B cell (primary cell): Measurements from ENCODE around the gene MICAL3. TPM values are rescaled to one million over a fixed set of nuclear protein-coding genes. Genes with fewer than 3 reads are reported as not detected.

Source experiments
- ATAC-seq: fragments of 200-7000 bp; cut with Tn5 transposase; one replicate; pipeline ENCODE4 v1.10.0; 2021; ENCODE audit warnings: low read depth, mild to moderate bottlenecking, moderate number of reproducible peaks, moderate library complexity
- CTCF ChIA-PET: fragments of 350-600 bp; sonication (Branson Sonifier 250); formaldehyde crosslinking; loops from one replicate; lab custom pipeline; 2021; ENCODE audit warnings: antibody characterized with exemption, inconsistent platforms; lab: Charles Lee
- POLR2A ChIA-PET: fragments of 350-600 bp; sonication (Branson Sonifier 250); formaldehyde crosslinking; loops from one replicate; lab custom pipeline; 2021; ENCODE audit warnings: antibody characterized with exemption; lab: Charles Lee
- DNase-seq: peaks from one replicate; pipeline ENCODE4 v3.0.0; 2013
- H2AFZ ChIP-seq: 2 replicates; pipeline ENCODE4 v1.6.1; 2012; ENCODE audit warnings: mild to moderate bottlenecking, low read depth, low read length; ENCODE audit not compliant: insufficient read depth, poor library complexity, severe bottlenecking
- H3K27ac ChIP-seq, 2 donors: 1 replicate in 1 of 2; 2 replicates in 1 of 2; pipeline ENCODE4 v1.5.1; 2012 to 2013; ENCODE audit warnings: low read length in 2 of 2, mild to moderate bottlenecking in 2 of 2, moderate library complexity in 1 of 2
- H3K27me3 ChIP-seq, 4 experiments: fragments of 200-600 bp in 1 of 4; sonication (generic) in 1 of 4; replicated peaks in 1 of 4; 1 replicate in 2 of 4; 2 replicates in 2 of 4; pipeline versions ENCODE4 v1.6.1 to v1.7.0; 2013 to 2016; ENCODE audit warnings: low read length in 3 of 4, mild to moderate bottlenecking in 2 of 4, mixed read lengths in 1 of 4, moderate library complexity in 1 of 4; ENCODE audit not compliant: insufficient read depth in 4 of 4, control insufficient read depth in 3 of 4; ENCODE audit errors: control extremely low read depth in 1 of 4
- H3K36me3 ChIP-seq, 2 experiments: replicated peaks in 1 of 2; 1 replicate in 1 of 2; 2 replicates in 1 of 2; pipeline versions ENCODE4 v1.6.1 to v1.7.1; 2013; ENCODE audit warnings: low read length in 1 of 2; ENCODE audit not compliant: insufficient read depth in 2 of 2, control insufficient read depth in 1 of 2; ENCODE audit errors: control extremely low read depth in 1 of 2, extremely low read depth in 1 of 2
- H3K4me1 ChIP-seq, 2 donors: fragments of 200-600 bp in 1 of 2; sonication (generic) in 1 of 2; 1 replicate in 1 of 2; 2 replicates in 1 of 2; pipeline versions ENCODE4 v1.5.1 to v1.6.1; 2013 to 2017; ENCODE audit warnings: low read length in 2 of 2; ENCODE audit not compliant: control insufficient read depth in 2 of 2, insufficient read depth in 2 of 2
- H3K4me2 ChIP-seq: replicated peaks from 2 replicates; pipeline ENCODE3; 2012; ENCODE audit warnings: mild to moderate bottlenecking, low read depth, low read length; ENCODE audit not compliant: poor library complexity, severe bottlenecking
- H3K4me3 ChIP-seq, 5 experiments: fragments of 200-600 bp in 1 of 5; sonication (generic) in 1 of 5; 1 replicate in 3 of 5; 2 replicates in 2 of 5; pipeline versions ENCODE4 v1.5.1 to v1.7.0; 2011 to 2016; ENCODE audit warnings: low read length in 4 of 5, mild to moderate bottlenecking in 4 of 5, low read depth in 2 of 5, control low read depth in 1 of 5, moderate library complexity in 1 of 5; ENCODE audit not compliant: insufficient read depth in 1 of 5; ENCODE audit errors: control extremely low read depth in 1 of 5, extremely low read depth in 1 of 5
- H3K79me2 ChIP-seq: fragments of 200-600 bp; sonication (generic); one replicate; pipeline ENCODE4 v1.6.0; 2016; ENCODE audit warnings: low read length; ENCODE audit not compliant: control insufficient read depth, insufficient read depth
- H3K9ac ChIP-seq: fragments of 200-600 bp; sonication (generic); 2 replicates; pipeline ENCODE4 v1.6.1; 2017; ENCODE audit warnings: mild to moderate bottlenecking, low read length, moderate library complexity
- H3K9me3 ChIP-seq, 3 donors: one replicate each; pipeline versions ENCODE4 v1.6.1 to v1.7.1; 2013; ENCODE audit warnings: low read length in 2 of 3; ENCODE audit not compliant: control insufficient read depth in 2 of 3, insufficient read depth in 1 of 3; ENCODE audit errors: control extremely low read depth in 1 of 3
- H4K20me1 ChIP-seq: 2 replicates; pipeline ENCODE4 v1.6.0; 2012; ENCODE audit warnings: mild to moderate bottlenecking, low read length; ENCODE audit not compliant: insufficient read depth, control insufficient read depth, poor library complexity, severe bottlenecking
- H3K27ac Mint-ChIP-seq: one replicate; pipeline ENCODE4 v1.8.0; 2021; ENCODE audit warnings: mixed read lengths
- H3K27me3 Mint-ChIP-seq: one replicate; pipeline ENCODE4 v1.8.0; 2021; ENCODE audit warnings: mixed read lengths
- H3K4me1 Mint-ChIP-seq: one replicate; pipeline ENCODE4 v1.8.0; 2021; ENCODE audit warnings: mixed read lengths
- H3K4me3 Mint-ChIP-seq: one replicate; pipeline ENCODE4 v1.8.0; 2021; ENCODE audit warnings: mixed read lengths
- H3K9me3 Mint-ChIP-seq: one replicate; pipeline ENCODE4 v1.8.0; 2022; ENCODE audit warnings: mixed read lengths; ENCODE audit not compliant: insufficient read depth
- EZH2 ChIP-seq: IDR thresholded peaks from 2 replicates; pipeline ENCODE4 v1.6.1; 2012; ENCODE audit warnings: borderline replicate concordance, low read depth, mild to moderate bottlenecking, moderate library complexity, low read length; ENCODE audit not compliant: insufficient read depth, poor library complexity, severe bottlenecking
- WGBS: methylation state at CpG from one replicate; pipeline ENCODE4 v1.1.5; 2013; ENCODE audit warnings: missing lambda C conversion rate; ENCODE audit not compliant: insufficient coverage; 5-methylcytosine and 5-hydroxymethylcytosine counted together
- intact Hi-C: fragments of 100-400 bp; cut with micrococcal nuclease; formaldehyde crosslinking; loops from one replicate; pipeline ENCODE4 v1.10.0; 2022
- polyA plus RNA-seq: library from polyadenylated mRNA; depleted of rRNA; stranded (reverse); fragments of >200 nt; gene quantifications from 2 replicates; pipeline ENCODE4 v1.2.3, GENCODE V29; 2012
- total RNA-seq, 2 donors: library from RNA; stranded (reverse); fragments of 120-200 nt in 1 of 2; gene quantifications; 1 replicate in 1 of 2; 2 replicates in 1 of 2; pipeline versions ENCODE4 v1.2.3 to v1.2.4, GENCODE V29; 2013 to 2022
- TF ChIP-seq, protein P1 (sequence below): fragments of 200-600 bp; IDR thresholded peaks from one replicate; pipeline ENCODE4 v1.8.0; 2022; ENCODE audit warnings: antibody characterized with exemption, mild to moderate bottlenecking

Gene MICAL3
- total and polyA plus RNA-seq, 2 donors (not counting 1 experiment from before 2014, with no cell fraction given): 50.5 to 253 TPM

- no peak overlapping the region for H2AFZ ChIP-seq
- H3K4me2 ChIP-seq: no peak overlapping the region
- H3K9me3 ChIP-seq: no peaks in the 10 kb centered on the region
- H3K36me3 ChIP-seq: peaks cover 3 to 71% of the 10 kb centered on the region in 2 experiments
- no peaks in the 10 kb centered on the region for H3K27me3 ChIP-seq
- Mint-ChIP-seq H3K4me1 (peaks cover 27% of the 10 kb centered on the region), H3K27ac (no peak overlapping the region), H3K4me3 (no peak overlapping the region), H3K27me3 (no peaks in the 10 kb centered on the region), H3K9me3 (no peaks in the 10 kb centered on the region)
- no peak overlapping the region for H3K27ac ChIP-seq
- ChIA-PET CTCF (interaction anchor here (2.9 kb wide), 1 partner anchor 171 kb away, joined by 9 read pairs; no protein-coding TSS in a partner anchor), POLR2A (no interaction called here)
- no peak for TF ChIP-seq EZH2
- TF ChIP-seq, protein P1, sequence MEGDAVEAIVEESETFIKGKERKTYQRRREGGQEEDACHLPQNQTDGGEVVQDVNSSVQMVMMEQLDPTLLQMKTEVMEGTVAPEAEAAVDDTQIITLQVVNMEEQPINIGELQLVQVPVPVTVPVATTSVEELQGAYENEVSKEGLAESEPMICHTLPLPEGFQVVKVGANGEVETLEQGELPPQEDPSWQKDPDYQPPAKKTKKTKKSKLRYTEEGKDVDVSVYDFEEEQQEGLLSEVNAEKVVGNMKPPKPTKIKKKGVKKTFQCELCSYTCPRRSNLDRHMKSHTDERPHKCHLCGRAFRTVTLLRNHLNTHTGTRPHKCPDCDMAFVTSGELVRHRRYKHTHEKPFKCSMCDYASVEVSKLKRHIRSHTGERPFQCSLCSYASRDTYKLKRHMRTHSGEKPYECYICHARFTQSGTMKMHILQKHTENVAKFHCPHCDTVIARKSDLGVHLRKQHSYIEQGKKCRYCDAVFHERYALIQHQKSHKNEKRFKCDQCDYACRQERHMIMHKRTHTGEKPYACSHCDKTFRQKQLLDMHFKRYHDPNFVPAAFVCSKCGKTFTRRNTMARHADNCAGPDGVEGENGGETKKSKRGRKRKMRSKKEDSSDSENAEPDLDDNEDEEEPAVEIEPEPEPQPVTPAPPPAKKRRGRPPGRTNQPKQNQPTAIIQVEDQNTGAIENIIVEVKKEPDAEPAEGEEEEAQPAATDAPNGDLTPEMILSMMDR: no peak
- ATAC-seq (no peak), DNase-seq (no peak)
- H3K4me1 ChIP-seq: peaks cover 0 to 3% of the 10 kb centered on the region in 2 donors
- intact Hi-C loops: no loop called here
- 93% methylated on average over 4 of the region's 8 CpGs for WGBS
- no peak overlapping the region for H3K4me3 ChIP-seq
- no peak overlapping the region for H3K9ac ChIP-seq
- peaks cover 98% of the 10 kb centered on the region for H4K20me1 ChIP-seq
- peaks cover 83% of the 10 kb centered on the region for H3K79me2 ChIP-seq
Observed at GRCh38 chr22:17905445-17905844, 118.9 kb downstream of the MICAL3 start.

- Histone ChIP-seq H2AFZ (no peak overlapping the region), H3K9ac (no peak overlapping the region), H4K20me1 (peaks cover 85% of the 10 kb centered on the region), H3K4me1 (no peaks in the 10 kb centered on the region), H3K36me3 (peaks cover 3 to 85% of the 10 kb centered on the region in 2 experiments), H3K27ac (no peak overlapping the region), H3K9me3 (no peaks in the 10 kb centered on the region), H3K4me2 (no peak overlapping the region), H3K79me2 (peaks cover 65% of the 10 kb centered on the region), H3K27me3 (no peaks in the 10 kb centered on the region), H3K4me3 (no peak overlapping the region)
- peaks cover 22% of the 10 kb centered on the region for H3K4me1 Mint-ChIP-seq
- no peak overlapping the region for H3K4me3 Mint-ChIP-seq
- H3K27me3 Mint-ChIP-seq: no peaks in the 10 kb centered on the region
- TF ChIP-seq EZH2: no peak
- H3K27ac Mint-ChIP-seq: no peak overlapping the region
- intact Hi-C loops: no loop called here
- CTCF ChIA-PET: interaction anchor here (1.2 to 2.9 kb wide), 2 partner anchors 119 to 172 kb away, joined by 3 to 9 read pairs; no protein-coding TSS in a partner anchor
- no peaks in the 10 kb centered on the region for H3K9me3 Mint-ChIP-seq
- POLR2A ChIA-PET: interaction anchor here (1.4 kb wide), 1 partner anchor 12 kb away, joined by 3 read pairs; no protein-coding TSS in a partner anchor
- DNase-seq: no peak
- no peak for ATAC-seq
- 95% methylated on average over 10 of the region's 10 CpGs for WGBS
Observed at GRCh38 chr22:17903564-17904295, 120.6 kb downstream of the MICAL3 start.
